HepG2 (cell line): ENCODE measurements around the gene NTN5. TPM values are rescaled to one million over a fixed set of nuclear protein-coding genes. Genes with fewer than 3 reads are reported as not detected.

Experiments used
- FIP1L1 ChIP-seq: fragments of 200-400 bp; formaldehyde crosslinking; IDR thresholded peaks from 2 replicates; pipeline ENCODE4 v1.6.1; 2018; ENCODE audit warnings: low read depth, mild to moderate bottlenecking, low read length, moderate library complexity, borderline replicate concordance; ENCODE audit not compliant: insufficient read depth
- HNF4A ChIP-seq: sonication (generic); formaldehyde crosslinking; IDR thresholded peaks from 2 replicates; pipeline ENCODE4 v1.4.0; 2020; ENCODE audit warnings: missing genetic modification reagents
- PITX1 ChIP-seq: sonication (generic); formaldehyde crosslinking; IDR thresholded peaks from 2 replicates; pipeline ENCODE4 v1.5.1; 2020; ENCODE audit warnings: mild to moderate bottlenecking, missing genetic modification reagents
- POLR2A ChIP-seq, 2 experiments: IDR thresholded peaks; 2 replicates each; pipeline ENCODE4 v1.6.1; 2011; ENCODE audit warnings: low read depth in 2 of 2, low read length in 2 of 2, mild to moderate bottlenecking in 1 of 2, moderate library complexity in 1 of 2; ENCODE audit not compliant: insufficient read depth in 1 of 2
- SRSF9 ChIP-seq: fragments of 200-400 bp; formaldehyde crosslinking; IDR thresholded peaks from 2 replicates; pipeline ENCODE4 v1.6.1; 2018; ENCODE audit warnings: borderline replicate concordance, mild to moderate bottlenecking, low read depth, low read length; ENCODE audit not compliant: insufficient read depth, poor library complexity, severe bottlenecking
- SSRP1 ChIP-seq: IDR thresholded peaks from 2 replicates; pipeline ENCODE4 v1.6.1; 2016; ENCODE audit warnings: control low read depth
- TOE1 ChIP-seq: sonication (generic); formaldehyde crosslinking; IDR thresholded peaks from 2 replicates; pipeline ENCODE4 v1.4.0; 2020; ENCODE audit warnings: mild to moderate bottlenecking, missing genetic modification reagents
- YEATS4 ChIP-seq: sonication (generic); formaldehyde crosslinking; IDR thresholded peaks from 2 replicates; pipeline ENCODE4 v1.4.0; 2020; ENCODE audit warnings: missing genetic modification reagents, borderline replicate concordance
- ZBTB38 ChIP-seq: sonication (generic); formaldehyde crosslinking; IDR thresholded peaks from 2 replicates; pipeline ENCODE4 v1.5.1; 2020; ENCODE audit warnings: mild to moderate bottlenecking, missing genetic modification reagents
- ZFX ChIP-seq: sonication (generic); formaldehyde crosslinking; IDR thresholded peaks from 2 replicates; pipeline ENCODE4 v1.4.0; 2020; ENCODE audit warnings: mild to moderate bottlenecking, low read depth, missing genetic modification reagents, moderate library complexity
- ZNF143 ChIP-seq: sonication (generic); formaldehyde crosslinking; IDR thresholded peaks from 2 replicates; pipeline ENCODE4 v1.4.0; 2020; ENCODE audit warnings: missing genetic modification reagents
- ZNF484 ChIP-seq: sonication (generic); formaldehyde crosslinking; IDR thresholded peaks from 2 replicates; pipeline ENCODE4 v1.5.1; 2020; ENCODE audit warnings: mild to moderate bottlenecking, low read depth, missing genetic modification reagents, borderline replicate concordance
- ZNF562 ChIP-seq: sonication (generic); formaldehyde crosslinking; IDR thresholded peaks from 2 replicates; pipeline ENCODE4 v1.8.0; 2022; ENCODE audit warnings: missing genetic modification reagents, borderline replicate concordance
- ZNF775 ChIP-seq: sonication (generic); formaldehyde crosslinking; IDR thresholded peaks from 2 replicates; pipeline ENCODE4 v1.4.0; 2020; ENCODE audit warnings: missing genetic modification reagents, mild to moderate bottlenecking, moderate library complexity, borderline replicate concordance
- ZNF83 ChIP-seq: sonication (generic); formaldehyde crosslinking; IDR thresholded peaks from 2 replicates; pipeline ENCODE4 v1.4.0; 2020; ENCODE audit warnings: missing genetic modification reagents, mild to moderate bottlenecking, borderline replicate concordance
- ZNF891 ChIP-seq: sonication (generic); formaldehyde crosslinking; IDR thresholded peaks from 2 replicates; pipeline ENCODE4 v1.5.0; 2020; ENCODE audit warnings: mild to moderate bottlenecking, missing genetic modification reagents
- polyA plus RNA-seq, 8 experiments: library from polyadenylated mRNA; depleted of rRNA in 3 of 8; stranded (reverse) in 7 of 8; unstranded in 1 of 8; fragments of >200 nt; fragmentation: Illumina TruSeq in 4 of 8; extraction: Trizol in 4 of 8; gene quantifications; 2 replicates each; pipeline versions ENCODE4 v1.2.1 to v1.2.3, GENCODE V29; 2011 to 2016; ENCODE audit warnings: low read depth in 4 of 8, missing spikeins in 1 of 8, mixed read lengths in 1 of 8; ENCODE audit not compliant: insufficient read depth in 1 of 8
- total RNA-seq, 5 experiments: library from RNA; depleted of rRNA; stranded (reverse); fragments of >200 nt; fragmentation: Illumina TruSeq; extraction: Trizol; gene quantifications; 2 replicates each; pipeline ENCODE4 v1.2.3, GENCODE V29; 2016; ENCODE audit warnings: low read depth in 1 of 5
- TF ChIP-seq, protein P1 (sequence below): sonication (generic); formaldehyde crosslinking; IDR thresholded peaks from 2 replicates; pipeline ENCODE4 v1.4.0; 2020; ENCODE audit warnings: missing genetic modification reagents, borderline replicate concordance
- TF ChIP-seq, protein P2 (sequence below): sonication (generic); formaldehyde crosslinking; IDR thresholded peaks from 2 replicates; pipeline ENCODE4 v1.5.1; 2020; ENCODE audit warnings: mild to moderate bottlenecking, moderate library complexity, missing genetic modification reagents
- TF ChIP-seq, protein P3 (sequence below): sonication (generic); formaldehyde crosslinking; IDR thresholded peaks from 2 replicates; pipeline ENCODE4 v1.5.0; 2020; ENCODE audit warnings: missing genetic modification reagents
- TF ChIP-seq, protein P4 (sequence below): sonication (generic); formaldehyde crosslinking; IDR thresholded peaks from 2 replicates; pipeline ENCODE4 v1.4.0; 2020; ENCODE audit warnings: mild to moderate bottlenecking, missing genetic modification reagents
- TF ChIP-seq, protein P5 (sequence below): sonication (generic); formaldehyde crosslinking; IDR thresholded peaks from 2 replicates; pipeline ENCODE4 v1.4.0; 2020; ENCODE audit warnings: missing genetic modification reagents

NTN5 gene
- total and polyA plus RNA-seq, 2 of the 13 experiments (the other 11 are each of a cell fraction or from before 2014, with no cell fraction given) = 0.05 TPM; not detected in 1

DNA sequence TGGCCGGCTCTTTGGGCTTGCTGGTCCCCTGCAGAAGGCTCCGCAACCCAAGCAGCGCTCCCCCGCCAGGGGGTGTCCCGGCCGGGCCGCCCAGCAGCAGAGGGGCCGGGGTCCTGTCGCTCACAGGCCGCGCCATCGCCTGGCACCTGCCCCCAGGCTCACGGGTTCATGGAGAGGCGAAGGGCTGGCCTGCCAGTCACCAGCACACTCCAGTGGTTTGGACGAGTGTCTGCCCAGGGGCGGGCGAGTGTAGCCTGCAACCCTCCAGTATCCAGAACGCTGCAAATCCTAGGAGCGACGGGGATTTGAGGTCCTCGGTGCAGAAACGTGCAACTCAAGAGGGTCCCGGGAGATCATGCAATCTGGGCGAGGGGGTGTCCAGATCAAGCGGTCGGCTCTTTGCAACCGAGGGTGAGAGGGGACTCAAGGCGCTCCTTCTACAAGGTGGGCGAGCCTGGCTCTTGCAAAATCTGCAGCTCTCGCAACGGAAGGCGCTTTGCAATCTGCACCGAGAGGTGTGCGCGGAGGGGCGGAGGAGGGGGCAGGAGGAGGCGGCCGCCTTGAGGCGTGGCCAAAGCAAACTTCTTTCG, 35.9 kb downstream of the NTN5 start, which contains the start of gene DBP (continued):
- TF ChIP-seq, protein P1, sequence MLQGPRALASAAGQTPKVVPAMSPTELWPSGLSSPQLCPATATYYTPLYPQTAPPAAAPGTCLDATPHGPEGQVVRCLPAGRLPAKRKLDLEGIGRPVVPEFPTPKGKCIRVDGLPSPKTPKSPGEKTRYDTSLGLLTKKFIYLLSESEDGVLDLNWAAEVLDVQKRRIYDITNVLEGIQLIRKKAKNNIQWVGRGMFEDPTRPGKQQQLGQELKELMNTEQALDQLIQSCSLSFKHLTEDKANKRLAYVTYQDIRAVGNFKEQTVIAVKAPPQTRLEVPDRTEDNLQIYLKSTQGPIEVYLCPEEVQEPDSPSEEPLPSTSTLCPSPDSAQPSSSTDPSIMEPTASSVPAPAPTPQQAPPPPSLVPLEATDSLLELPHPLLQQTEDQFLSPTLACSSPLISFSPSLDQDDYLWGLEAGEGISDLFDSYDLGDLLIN (CRISPR knock-in tag) = no peak
- TF ChIP-seq ZNF484 (CRISPR knock-in tag) = 0 out of 2 replicates have a peak, but pooled peaks have one; percentile 27
- TF ChIP-seq FIP1L1 = no peak
- TF ChIP-seq SRSF9 = no peak
- peak; percentile 54; the same call in 1 of the 2 replicates for TF ChIP-seq ZFX
- TF ChIP-seq PITX1 = no peak
- TF ChIP-seq TOE1 (CRISPR knock-in tag) = 0 out of 2 replicates have a peak, but pooled peaks have one; percentile 5
- TF ChIP-seq, protein P2, sequence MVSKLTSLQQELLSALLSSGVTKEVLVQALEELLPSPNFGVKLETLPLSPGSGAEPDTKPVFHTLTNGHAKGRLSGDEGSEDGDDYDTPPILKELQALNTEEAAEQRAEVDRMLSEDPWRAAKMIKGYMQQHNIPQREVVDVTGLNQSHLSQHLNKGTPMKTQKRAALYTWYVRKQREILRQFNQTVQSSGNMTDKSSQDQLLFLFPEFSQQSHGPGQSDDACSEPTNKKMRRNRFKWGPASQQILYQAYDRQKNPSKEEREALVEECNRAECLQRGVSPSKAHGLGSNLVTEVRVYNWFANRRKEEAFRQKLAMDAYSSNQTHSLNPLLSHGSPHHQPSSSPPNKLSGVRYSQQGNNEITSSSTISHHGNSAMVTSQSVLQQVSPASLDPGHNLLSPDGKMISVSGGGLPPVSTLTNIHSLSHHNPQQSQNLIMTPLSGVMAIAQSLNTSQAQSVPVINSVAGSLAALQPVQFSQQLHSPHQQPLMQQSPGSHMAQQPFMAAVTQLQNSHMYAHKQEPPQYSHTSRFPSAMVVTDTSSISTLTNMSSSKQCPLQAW (CRISPR knock-in tag) = no peak
- no peak for TF ChIP-seq ZNF775
- TF ChIP-seq, protein P3, sequence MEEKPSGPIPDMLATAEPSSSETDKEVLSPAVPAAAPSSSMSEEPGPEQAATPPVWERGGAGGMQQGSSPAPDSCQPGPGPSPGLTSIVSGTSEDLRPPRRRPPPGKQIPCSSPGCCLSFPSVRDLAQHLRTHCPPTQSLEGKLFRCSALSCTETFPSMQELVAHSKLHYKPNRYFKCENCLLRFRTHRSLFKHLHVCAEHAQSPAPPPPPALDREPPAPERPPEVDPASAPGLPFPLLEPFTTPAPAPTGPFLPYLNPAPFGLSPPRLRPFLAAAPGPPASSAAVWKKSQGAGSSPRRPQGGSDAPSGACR (CRISPR knock-in tag) = peak; percentile 6; the same call in 1 of the 2 replicates
- TF ChIP-seq, protein P4, sequence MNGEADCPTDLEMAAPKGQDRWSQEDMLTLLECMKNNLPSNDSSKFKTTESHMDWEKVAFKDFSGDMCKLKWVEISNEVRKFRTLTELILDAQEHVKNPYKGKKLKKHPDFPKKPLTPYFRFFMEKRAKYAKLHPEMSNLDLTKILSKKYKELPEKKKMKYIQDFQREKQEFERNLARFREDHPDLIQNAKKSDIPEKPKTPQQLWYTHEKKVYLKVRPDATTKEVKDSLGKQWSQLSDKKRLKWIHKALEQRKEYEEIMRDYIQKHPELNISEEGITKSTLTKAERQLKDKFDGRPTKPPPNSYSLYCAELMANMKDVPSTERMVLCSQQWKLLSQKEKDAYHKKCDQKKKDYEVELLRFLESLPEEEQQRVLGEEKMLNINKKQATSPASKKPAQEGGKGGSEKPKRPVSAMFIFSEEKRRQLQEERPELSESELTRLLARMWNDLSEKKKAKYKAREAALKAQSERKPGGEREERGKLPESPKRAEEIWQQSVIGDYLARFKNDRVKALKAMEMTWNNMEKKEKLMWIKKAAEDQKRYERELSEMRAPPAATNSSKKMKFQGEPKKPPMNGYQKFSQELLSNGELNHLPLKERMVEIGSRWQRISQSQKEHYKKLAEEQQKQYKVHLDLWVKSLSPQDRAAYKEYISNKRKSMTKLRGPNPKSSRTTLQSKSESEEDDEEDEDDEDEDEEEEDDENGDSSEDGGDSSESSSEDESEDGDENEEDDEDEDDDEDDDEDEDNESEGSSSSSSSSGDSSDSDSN = peak; percentile 56
- peak; percentile 3; the same call in 1 of the 2 replicates for TF ChIP-seq HNF4A (CRISPR knock-in tag)
- 0 out of 2 replicates have a peak, but pooled peaks have one; percentile 2 for TF ChIP-seq ZBTB38 (CRISPR knock-in tag)
- no peak for TF ChIP-seq ZNF143 (CRISPR knock-in tag)
- no peak for TF ChIP-seq ZNF562 (CRISPR knock-in tag)
- TF ChIP-seq ZNF83 (CRISPR knock-in tag) = 0 out of 2 replicates have a peak, but pooled peaks have one; percentile 2
- TF ChIP-seq ZNF891 (CRISPR knock-in tag) = 0 out of 2 replicates have a peak, but pooled peaks have one; percentile 11
- TF ChIP-seq POLR2A (IDR thresholded peaks at IDR 0.05; ENCODE audit: insufficient read depth in 1 of 2, low read depth in 2 of 2, low read length in 2 of 2) = peak in 1 of 2 experiments; percentile 47; a peak in 2 of 4 replicates
- TF ChIP-seq YEATS4 (CRISPR knock-in tag) = 0 out of 2 replicates have a peak, but pooled peaks have one; percentile 3
- peak; percentile 62; the same call in 1 of the 2 replicates for TF ChIP-seq SSRP1 (CRISPR knock-in tag)
- TF ChIP-seq, protein P5, sequence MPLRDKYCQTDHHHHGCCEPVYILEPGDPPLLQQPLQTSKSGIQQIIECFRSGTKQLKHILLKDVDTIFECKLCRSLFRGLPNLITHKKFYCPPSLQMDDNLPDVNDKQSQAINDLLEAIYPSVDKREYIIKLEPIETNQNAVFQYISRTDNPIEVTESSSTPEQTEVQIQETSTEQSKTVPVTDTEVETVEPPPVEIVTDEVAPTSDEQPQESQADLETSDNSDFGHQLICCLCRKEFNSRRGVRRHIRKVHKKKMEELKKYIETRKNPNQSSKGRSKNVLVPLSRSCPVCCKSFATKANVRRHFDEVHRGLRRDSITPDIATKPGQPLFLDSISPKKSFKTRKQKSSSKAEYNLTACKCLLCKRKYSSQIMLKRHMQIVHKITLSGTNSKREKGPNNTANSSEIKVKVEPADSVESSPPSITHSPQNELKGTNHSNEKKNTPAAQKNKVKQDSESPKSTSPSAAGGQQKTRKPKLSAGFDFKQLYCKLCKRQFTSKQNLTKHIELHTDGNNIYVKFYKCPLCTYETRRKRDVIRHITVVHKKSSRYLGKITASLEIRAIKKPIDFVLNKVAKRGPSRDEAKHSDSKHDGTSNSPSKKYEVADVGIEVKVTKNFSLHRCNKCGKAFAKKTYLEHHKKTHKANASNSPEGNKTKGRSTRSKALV (CRISPR knock-in tag) = peak; percentile 17; the same call in 1 of the 2 replicates
